NCI-H82 treated with DMSO at 0.1 percent for 48 hours (cell line): ENCODE measurements around the gene RXRB.

ENCODE experiments used
- DNase-seq: peaks from one replicate; lab custom pipeline; 2025; ENCODE audit not compliant: unreplicated experiment; lab: John Stamatoyannopoulos, UW

Gene RXRB

DNA sequence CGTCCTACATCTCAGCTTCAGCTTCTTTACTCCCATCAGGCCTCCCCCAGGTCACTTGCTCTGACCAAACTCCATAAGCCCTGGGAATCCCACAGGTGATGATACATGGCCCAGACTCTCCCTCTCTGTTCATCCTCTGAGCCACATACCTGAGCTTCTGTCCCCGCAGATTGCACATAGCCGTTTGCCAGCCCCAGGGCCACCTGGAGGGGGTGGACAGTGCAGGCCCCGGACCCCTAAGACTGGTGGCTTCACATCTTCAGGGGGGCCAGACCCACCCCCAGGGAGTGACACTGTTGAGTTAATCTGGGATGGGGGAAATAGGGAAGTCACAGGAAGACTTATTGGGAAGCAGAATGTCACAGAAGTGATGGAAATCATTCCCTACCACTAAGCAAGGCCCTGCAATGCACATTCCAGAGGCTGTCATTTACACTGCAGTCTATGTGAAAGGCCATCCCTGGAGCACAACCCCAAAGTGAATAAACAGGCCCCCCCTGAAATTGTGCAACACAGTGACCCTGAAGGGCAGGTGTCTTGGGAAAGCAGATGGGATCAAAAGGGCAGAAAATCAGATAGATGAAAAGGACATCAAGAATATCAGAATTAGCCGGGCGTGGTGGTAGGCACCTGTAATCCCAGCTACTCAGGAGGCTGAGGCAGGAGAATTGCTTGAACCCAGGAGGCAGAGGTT is 2.2 kb downstream of the RXRB start:
- DNase-seq = no peak

GRCh38 chr6:33197431-33198048 is 2.9 kb downstream of the RXRB start:
- DNase-seq = peak; percentile 39

- no peak for DNase-seq
These were observed 4.9 kb downstream of the RXRB start for GRCh38 chr6:33195304-33196165.

DNA sequence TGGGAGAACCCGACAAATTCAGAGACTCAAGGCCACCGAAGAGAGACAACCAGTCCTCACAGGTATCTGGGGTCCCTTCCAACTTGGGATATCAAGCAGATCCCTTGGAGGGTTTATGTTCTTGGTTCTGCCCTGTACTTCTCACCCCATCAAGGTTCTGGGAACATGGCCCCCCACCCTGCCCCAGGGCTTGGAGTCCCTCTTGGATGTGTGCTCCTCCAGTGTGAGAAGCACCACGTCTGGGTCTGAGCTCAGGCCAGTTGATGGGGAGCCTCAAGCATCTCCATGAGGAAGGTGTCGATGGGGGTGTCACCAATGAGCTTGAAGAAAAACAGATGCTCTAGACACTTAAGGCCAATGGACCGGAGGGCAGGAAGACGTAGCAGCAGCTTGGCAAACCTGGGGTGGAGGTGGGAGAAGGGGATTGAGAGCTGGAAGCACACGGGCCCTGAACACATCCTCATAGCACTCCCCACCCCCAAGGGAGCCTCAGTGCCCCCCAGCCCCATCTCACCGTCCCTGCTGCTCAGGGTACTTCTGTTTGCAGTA is 6.0 kb downstream of the RXRB start:
- DNase-seq = no peak

GRCh38 chr6:33193619-33194018 is 6.8 kb downstream of the RXRB start:
- DNase-seq = no peak

GRCh38 chr6:33192671-33193602 is 7.5 kb downstream of the RXRB start:
- no peak for DNase-seq

GRCh38 chr6:33192105-33192646 is 8.3 kb downstream of the RXRB start, which contains the start of gene COL11A2:
Gene COL11A2 (minus strand): TSS chr6:33192467. CDS start chr6:33192240, 227 bp downstream.
- no peak for DNase-seq

- DNase-seq = no peak
These were observed 8.9 kb downstream of the RXRB start for GRCh38 chr6:33191383-33192104.

- no peak for DNase-seq
These were observed 9.9 kb downstream of the RXRB start for GRCh38 chr6:33190504-33191107.

GRCh38 chr6:33189625-33190448 is 10.6 kb downstream of the RXRB start:
- no peak for DNase-seq

DNA sequence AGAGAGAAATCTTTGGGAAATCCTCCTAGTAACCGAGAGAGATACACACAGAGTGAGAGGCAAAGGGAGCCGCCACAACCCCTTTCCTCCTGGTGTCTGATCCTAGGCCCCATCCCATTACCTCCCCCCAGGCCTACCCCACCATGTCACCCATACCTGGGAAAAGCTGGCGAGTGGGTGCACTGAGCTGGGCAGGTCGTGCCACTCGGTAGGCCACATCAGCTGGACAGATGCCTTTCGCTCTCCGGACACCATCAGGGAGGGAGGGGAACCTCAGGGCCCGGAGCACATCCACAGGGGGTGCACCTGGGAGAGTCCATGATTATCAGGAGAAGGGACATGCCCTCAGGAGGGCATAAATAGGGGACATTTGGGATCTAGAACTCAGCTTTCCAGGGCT is 11.3 kb downstream of the RXRB start:
- DNase-seq = no peak

- DNase-seq = no peak
These were observed 12.7 kb downstream of the RXRB start for GRCh38 chr6:33187809-33188208.

DNA sequence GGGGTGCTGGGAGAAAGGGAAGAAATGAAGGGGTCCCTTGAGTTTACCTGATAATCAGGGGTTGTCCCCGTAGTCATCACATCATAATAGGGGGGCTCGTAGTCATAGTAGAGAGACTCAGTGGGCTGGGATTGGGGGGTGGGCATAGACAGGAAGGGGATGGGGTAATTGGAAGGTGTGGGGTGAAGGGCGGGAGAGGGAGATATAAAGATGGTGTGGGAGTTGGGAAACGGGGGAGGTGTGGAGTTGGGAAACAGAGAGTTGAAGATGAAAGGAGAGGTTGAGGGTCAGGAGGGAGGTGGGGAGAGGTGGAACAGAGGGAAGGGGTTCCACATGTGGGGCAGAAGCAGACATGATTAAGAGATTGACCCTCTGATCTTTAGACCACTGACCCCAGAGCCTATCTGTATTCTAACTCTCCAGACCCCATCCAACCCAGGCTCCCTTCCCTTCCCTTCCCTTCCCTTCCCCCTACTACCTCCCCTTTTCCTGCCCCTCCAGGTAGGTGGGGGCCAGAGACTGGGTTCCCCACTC is 14.7 kb downstream of the RXRB start:
- DNase-seq = no peak

- DNase-seq = no peak
These were observed 15.3 kb downstream of the RXRB start for GRCh38 chr6:33185190-33185589.

GRCh38 chr6:33183071-33183683 is 17.3 kb downstream of the RXRB start:
- no peak for DNase-seq

GRCh38 chr6:33181141-33181540 is 19.3 kb downstream of the RXRB start:
- no peak for DNase-seq

- no peak for DNase-seq
These were observed 21.6 kb downstream of the RXRB start for GRCh38 chr6:33178755-33179475.
